Iris pigment epithelial cell (primary cell): ENCODE measurements around the gene SLC22A9.
"Not testable (repeated sequence)": the region's sequence is repeated elsewhere in the genome, so short reads cannot be mapped to it uniquely, and the experiment has no call there.

ENCODE experiments used
- DNase-seq: peaks from one replicate; pipeline ENCODE4 v3.0.0-alpha.2; 2011; ENCODE audit warnings: low read depth

Gene SLC22A9

GRCh38 chr11:63369165-63369970, at the start of gene SLC22A9:
Gene SLC22A9, plus strand, starts transcription at chr11:63369785. Its CDS starts 272 bp downstream, at chr11:63370057.
- no peak for DNase-seq

- DNase-seq = no peak
Observed at GRCh38 chr11:63321723-63322122, 47.9 kb upstream of the SLC22A9 start.

- not testable (repeated sequence) for DNase-seq
Observed at GRCh38 chr11:63335089-63335488, 34.5 kb upstream of the SLC22A9 start.

GRCh38 chr11:63337070-63337469, 32.5 kb upstream of the SLC22A9 start:
- DNase-seq = no peak

- no peak for DNase-seq
Observed at GRCh38 chr11:63343130-63343529, 26.5 kb upstream of the SLC22A9 start.

GRCh38 chr11:63352144-63352543, 17.4 kb upstream of the SLC22A9 start:
- DNase-seq = no peak

- DNase-seq = no peak
Observed at GRCh38 chr11:63362196-63362793, 7.3 kb upstream of the SLC22A9 start.

GRCh38 chr11:63369971-63370588, 495 bp downstream of the SLC22A9 start:
- no peak for DNase-seq

GRCh38 chr11:63371396-63371795, 1.8 kb downstream of the SLC22A9 start:
- DNase-seq = no peak

GRCh38 chr11:63375434-63375833, 5.8 kb downstream of the SLC22A9 start:
- no peak for DNase-seq

GRCh38 chr11:63380130-63380529, 10.5 kb downstream of the SLC22A9 start:
- no peak for DNase-seq

GRCh38 chr11:63395697-63396096, 26.1 kb downstream of the SLC22A9 start:
- DNase-seq = no peak

GRCh38 chr11:63404161-63404935, 34.8 kb downstream of the SLC22A9 start:
- DNase-seq = no peak

- DNase-seq = no peak
Observed at GRCh38 chr11:63405114-63405513, 35.5 kb downstream of the SLC22A9 start.

GRCh38 chr11:63406458-63406857, 36.9 kb downstream of the SLC22A9 start:
- DNase-seq = no peak

GRCh38 chr11:63417174-63417852, 47.7 kb downstream of the SLC22A9 start:
- no peak for DNase-seq

GRCh38 chr11:63427971-63428508, 58.5 kb downstream of the SLC22A9 start:
- no peak for DNase-seq

GRCh38 chr11:63430731-63431130, 61.1 kb downstream of the SLC22A9 start:
- not testable (repeated sequence) for DNase-seq

- DNase-seq = not testable (repeated sequence)
Observed at GRCh38 chr11:63435351-63435750, 65.8 kb downstream of the SLC22A9 start.

- DNase-seq = not testable (repeated sequence)
Observed at GRCh38 chr11:63435831-63436230, 66.2 kb downstream of the SLC22A9 start.

GRCh38 chr11:63443714-63444113, 74.1 kb downstream of the SLC22A9 start:
- DNase-seq = no peak
